NB4 (cell line): Measurements from ENCODE around the gene SYT3.

Source experiments
- CTCF ChIP-seq: IDR thresholded peaks from one replicate; pipeline ENCODE4 v1.5.1; 2012; ENCODE audit warnings: low read depth, low read length
- MAX ChIP-seq: IDR thresholded peaks from 2 replicates; pipeline ENCODE4 v1.6.1; 2011; ENCODE audit warnings: low read depth, low read length
- POLR2A ChIP-seq: IDR thresholded peaks from 2 replicates; pipeline ENCODE4 v1.6.1; 2011; ENCODE audit warnings: mild to moderate bottlenecking; ENCODE audit not compliant: insufficient read length; ENCODE audit errors: extremely low read depth

- TF ChIP-seq CTCF (no peak), MAX (no peak), POLR2A (no peak)
These were observed 15.2 kb upstream of the SYT3 start for GRCh38 chr19:50654882-50655281.
